ENCODE data around the gene SPSB3.
"Not testable (repeated sequence)": the region's sequence is repeated elsewhere in the genome, so short reads cannot be mapped to it uniquely, and the experiment has no call there.

Gene SPSB3

GRCh38 chr16:1734816-1735215 lies 47.6 kb downstream of the SPSB3 start:
- no peak for DNase-seq

GRCh38 chr16:1734123-1734522 lies 48.2 kb downstream of the SPSB3 start:
- DNase-seq, result no peak

GRCh38 chr16:1732551-1732987 lies 49.8 kb downstream of the SPSB3 start:
- DNase-seq, result not testable (repeated sequence)

- DNase-seq, result no peak
Measured at GRCh38 chr16:1732071-1732470, 50.3 kb downstream of the SPSB3 start.

- no peak for DNase-seq
Measured at GRCh38 chr16:1731603-1732002, 50.8 kb downstream of the SPSB3 start.

- no peak for DNase-seq
Measured at GRCh38 chr16:1731073-1731472, 51.3 kb downstream of the SPSB3 start.

- no peak for DNase-seq
Measured at GRCh38 chr16:1729445-1729844, 52.9 kb downstream of the SPSB3 start.

- no peak for DNase-seq
Measured at GRCh38 chr16:1729026-1729425, 53.3 kb downstream of the SPSB3 start.

GRCh38 chr16:1727651-1728624 lies 54.4 kb downstream of the SPSB3 start:
- DNase-seq, result no peak
